Activated CD8-positive, alpha-beta memory T cell treated with anti-CD3 and anti-CD28 coated beads, Interleukin-2, amount 50 U/mL, for 48 hours (primary cell): ENCODE measurements around the gene PLA2G2F.
"Not testable (repeated sequence)": the region's sequence is repeated elsewhere in the genome, so short reads cannot be mapped to it uniquely, and the experiment has no call there.

Source experiments
- DNase-seq: peaks from one replicate; pipeline ENCODE4 v3.0.0-alpha.2; 2020

The PLA2G2F gene

DNA sequence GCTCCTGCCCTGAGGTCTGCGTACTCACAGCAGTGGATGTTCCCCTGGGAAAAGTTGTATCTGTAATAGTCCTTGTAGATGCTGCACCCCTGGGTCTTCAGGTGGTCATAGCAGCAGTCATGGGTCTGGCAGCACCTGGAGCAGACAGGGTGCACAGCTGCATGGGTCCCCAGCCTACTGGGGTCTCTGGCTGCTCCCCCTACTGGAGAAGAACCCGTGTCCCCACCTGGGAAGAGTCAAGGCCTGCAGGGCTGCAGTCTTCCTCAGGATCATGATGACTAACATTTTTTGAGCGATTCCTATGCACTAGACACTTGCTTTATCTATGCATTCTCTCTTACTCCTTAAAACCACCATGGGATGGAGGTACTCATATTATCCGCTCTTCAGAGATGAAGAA, 23.6 kb upstream of the PLA2G2F start:
- no peak for DNase-seq

DNA sequence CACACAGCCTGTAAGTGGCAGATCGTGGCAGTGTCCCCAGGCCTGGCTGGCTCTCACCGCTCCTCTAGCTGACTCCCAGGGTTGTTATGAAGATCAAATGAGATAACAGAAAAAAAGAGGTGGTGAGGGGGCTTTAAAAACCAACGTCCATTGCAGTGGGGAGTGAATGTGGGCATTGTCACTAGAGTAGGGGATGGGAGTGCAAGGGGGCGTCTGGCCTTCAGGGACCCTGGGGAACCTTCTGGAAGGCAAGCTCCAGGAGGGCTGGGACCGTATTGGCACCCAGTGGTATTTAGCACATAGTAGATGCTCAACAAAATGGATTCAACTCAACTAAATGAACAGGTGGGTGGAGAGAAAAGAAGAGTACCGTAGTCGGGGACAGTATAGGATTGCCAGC, 23.2 kb upstream of the PLA2G2F start:
- DNase-seq = no peak

DNA sequence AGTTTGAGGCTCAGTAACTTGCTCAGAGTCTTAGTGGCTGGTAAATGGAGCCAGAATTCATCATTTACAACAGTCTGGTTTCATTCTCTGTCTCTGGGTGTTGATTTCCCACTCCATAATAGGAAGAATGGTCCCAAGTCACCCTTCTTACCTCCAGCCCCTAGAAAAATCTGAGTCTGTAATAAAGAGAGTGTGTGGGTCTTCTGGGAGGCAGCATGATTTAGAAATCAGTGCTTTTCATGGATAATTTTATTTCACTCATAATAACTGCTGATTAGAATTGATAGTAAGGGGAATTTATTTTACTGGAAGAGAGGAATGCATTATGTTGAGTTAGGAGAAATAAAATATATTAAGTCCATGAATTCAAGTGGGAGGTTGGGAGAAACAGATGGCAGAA, 21.9 kb upstream of the PLA2G2F start:
- no peak for DNase-seq

DNA sequence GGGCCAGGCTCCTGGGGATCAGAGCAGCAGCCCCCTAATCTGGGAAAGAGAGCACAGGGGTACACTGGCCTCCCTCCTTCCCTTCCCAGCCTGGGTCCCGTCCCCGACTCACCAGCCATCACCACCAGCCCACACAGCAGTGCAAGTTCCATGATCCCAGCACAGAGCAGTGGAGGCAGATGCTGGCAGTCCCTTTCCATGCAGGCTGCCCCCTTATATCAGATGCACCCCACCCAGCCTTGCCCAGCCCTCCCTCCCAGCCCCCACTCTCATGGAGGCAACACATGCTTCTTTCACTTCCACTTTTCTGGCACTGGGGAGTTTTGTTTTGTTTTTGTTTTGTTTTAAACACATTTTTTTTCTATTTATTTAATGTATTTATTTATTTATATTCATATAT, 19.8 kb upstream of the PLA2G2F start, which contains the start of gene PLA2G2D:
PLA2G2D (minus strand) TSS at position 190 of the 400 bp plus-strand sequence; CDS start at position 152, 38 bp downstream.
- no peak for DNase-seq

GRCh38 chr1:20120796-20121195, 18.3 kb upstream of the PLA2G2F start:
- DNase-seq = no peak

DNA sequence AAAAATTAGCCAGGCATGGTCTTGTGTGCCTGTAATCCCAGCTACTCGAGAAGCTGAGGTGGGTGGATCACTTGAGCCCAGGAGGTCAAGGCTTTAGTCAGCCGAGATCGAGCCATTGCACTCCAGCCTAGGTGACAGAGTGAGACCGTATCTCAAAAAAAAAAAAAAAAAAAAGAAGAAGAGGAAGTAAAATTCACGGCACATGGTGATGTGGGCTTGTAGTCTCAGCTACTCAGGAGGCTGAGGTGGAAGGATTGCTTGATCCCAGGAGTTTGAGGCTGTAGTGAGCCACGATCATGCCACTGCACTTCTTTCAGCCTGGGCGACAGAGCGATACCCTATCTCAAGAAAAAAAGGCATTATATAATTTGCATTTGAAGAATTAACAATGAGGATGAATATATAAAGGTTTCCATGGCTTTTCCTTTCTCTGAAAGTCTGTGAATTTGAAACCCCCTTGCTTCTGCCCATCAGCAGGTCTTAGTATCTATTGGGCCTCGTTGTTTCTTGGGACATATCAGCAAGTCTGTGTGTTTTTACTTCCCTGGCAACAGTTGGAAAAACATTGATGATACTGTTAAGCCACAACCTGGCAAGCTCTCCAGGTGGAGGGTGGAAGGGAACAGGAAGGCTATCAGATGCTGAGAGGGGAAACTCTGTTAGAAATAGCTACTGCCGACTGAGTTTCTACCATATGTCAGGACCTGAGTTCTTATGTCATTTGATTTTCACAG, 15.2 kb upstream of the PLA2G2F start:
- DNase-seq = no peak

- no peak for DNase-seq
Observed at GRCh38 chr1:20124456-20125057, 14.6 kb upstream of the PLA2G2F start.

- DNase-seq = no peak
Observed at GRCh38 chr1:20125100-20125499, 14.0 kb upstream of the PLA2G2F start.

GRCh38 chr1:20126041-20126805, 12.9 kb upstream of the PLA2G2F start:
- no peak for DNase-seq

DNA sequence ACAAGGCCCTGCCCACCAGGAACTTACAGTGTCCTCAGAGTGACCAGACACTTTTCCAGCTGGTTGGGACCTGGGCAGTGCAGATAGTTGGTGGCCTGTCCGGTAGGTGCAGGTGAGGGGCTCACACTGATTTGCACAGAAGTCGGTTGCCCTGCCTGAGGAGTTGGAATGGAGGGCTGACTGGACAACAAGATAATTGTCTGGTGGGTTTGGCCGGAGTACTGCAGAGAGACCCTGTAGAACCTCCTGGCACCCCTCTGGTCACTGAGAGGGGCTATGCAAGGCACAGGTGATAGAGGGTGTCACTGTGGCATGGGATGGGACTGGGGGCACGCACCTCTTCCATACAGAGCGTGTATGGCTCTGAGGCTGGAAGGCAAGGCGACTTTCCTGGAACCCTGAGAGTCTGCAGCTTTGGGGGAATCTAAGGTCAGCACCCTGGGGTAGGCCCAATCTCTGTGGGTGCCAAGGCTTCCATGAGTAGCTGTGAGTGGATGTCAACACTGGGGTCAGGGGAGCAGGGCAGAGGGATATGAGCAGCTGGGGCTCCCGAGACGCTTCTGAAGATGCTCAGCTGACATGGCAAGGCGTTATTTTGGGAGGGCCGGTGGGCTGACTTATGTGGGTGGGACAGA, 12.2 kb upstream of the PLA2G2F start:
- no peak for DNase-seq

GRCh38 chr1:20130518-20130917, 8.6 kb upstream of the PLA2G2F start:
- DNase-seq = not testable (repeated sequence)

DNA sequence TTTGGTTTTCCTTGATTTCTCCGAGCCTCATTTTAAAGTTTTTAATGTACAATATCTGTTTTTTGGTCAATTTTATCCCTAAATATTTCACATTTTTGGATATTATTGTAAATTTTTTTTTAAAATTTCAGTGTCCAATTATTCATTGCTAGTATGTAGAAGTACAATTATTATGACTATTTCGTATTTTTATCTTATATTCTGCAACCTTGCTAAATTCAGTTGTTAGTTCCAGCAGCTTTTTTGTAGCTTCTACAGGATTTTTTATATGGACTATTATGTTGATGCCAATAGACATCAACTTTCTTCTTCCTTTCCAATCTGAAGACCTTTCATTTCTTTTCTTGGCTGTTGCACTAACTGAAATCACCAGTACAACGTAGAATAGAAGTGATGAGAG, 4.1 kb upstream of the PLA2G2F start:
- no peak for DNase-seq

DNA sequence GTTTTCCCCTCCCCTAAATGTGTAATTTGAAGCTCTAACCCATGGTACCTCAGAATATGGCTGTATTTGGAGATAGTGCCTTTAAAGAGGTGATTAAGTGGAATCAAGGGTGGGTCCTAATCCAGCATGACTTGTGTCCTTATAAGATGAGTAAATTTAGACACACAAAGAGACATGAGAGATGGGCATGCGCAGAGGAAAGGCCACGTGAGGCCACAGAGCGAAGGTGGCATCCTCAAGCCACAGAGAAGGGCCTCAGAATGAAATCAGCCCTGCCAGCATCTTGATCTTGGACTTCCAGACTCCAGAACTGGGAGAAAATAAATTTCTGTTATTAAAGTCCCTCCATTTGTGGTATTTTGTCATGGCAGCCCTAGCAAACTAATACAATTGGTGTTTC, 2.9 kb upstream of the PLA2G2F start:
- DNase-seq = no peak

DNA sequence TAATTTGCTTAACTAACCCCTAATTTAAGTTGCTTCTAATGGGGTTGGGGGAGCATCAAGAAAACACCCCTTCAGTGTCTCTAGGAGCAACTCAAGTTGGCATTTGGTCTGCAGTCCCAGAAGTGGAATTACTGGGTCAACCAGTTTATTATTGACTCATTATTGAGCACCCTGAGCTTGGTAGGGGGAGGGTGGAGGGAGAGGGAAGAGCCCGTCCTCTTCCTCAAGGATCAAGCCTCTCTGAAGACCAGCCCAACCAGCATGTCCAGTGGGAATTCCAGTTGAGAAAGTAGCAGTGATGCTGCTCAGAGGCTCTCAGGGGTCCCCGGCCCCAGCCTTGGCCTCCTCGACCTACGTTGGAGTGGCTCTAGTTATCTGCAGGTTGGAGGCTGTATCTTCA, 2.1 kb upstream of the PLA2G2F start:
- DNase-seq = no peak

DNA sequence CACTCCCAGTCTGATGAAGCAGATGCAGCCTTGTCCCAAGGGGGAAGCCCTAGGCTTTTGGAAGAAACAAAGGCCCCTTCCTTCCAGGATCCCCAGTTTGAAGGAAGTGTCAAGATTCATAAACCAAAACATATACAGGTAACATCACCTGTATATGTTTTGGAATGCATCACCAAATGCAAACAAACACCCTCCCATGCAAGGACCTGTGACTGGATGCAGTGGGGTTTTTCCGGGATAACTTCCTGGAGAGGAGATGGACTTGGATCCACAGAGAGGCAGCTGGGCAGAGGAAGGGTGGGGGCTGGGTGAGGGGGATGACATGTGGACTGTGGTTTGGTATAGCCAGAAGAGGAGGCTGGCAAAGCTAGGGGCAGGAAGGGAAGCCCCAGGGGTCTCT, 1.5 kb upstream of the PLA2G2F start:
- no peak for DNase-seq

DNA sequence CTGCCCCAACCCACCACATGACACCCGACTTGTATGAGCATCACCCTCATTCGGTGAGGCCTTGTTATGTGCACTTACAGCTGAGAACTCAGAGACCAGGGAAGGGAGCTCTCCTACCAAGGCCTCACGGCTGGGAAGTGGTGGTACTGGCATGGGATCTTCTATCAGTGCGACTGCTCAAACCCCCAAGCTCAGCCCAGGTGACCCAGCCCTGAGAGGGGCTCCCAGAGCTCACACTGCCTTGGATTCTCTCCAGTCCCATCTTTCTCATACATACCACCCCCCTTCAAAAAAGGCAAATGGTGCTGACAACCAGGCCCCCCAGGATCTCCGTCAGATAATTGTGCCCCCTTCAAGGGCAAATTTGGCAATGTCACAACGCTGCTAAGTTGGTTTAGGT, 777 bp upstream of the PLA2G2F start:
- no peak for DNase-seq

GRCh38 chr1:20139776-20140612, 871 bp downstream of the PLA2G2F start:
- DNase-seq = no peak

DNA sequence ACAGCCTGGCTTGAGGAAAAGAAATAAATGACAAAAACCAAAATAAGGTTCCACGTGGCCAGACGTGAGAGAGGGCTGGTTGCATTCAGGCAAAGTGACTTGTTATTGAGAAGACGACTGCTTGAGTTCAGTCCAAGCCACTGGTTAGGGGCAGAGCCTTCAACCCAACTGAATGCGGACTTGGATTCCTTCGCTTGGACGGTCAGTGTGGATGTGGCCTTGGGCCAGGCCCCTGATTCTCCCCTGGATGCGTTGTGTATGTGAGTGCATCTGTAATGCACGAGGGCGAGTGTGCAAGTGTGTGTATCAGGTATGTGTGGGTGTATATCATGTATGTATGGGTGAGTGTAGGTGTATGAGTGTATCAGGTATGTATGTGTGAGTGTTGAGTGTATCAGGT, 1.9 kb downstream of the PLA2G2F start:
- no peak for DNase-seq

DNA sequence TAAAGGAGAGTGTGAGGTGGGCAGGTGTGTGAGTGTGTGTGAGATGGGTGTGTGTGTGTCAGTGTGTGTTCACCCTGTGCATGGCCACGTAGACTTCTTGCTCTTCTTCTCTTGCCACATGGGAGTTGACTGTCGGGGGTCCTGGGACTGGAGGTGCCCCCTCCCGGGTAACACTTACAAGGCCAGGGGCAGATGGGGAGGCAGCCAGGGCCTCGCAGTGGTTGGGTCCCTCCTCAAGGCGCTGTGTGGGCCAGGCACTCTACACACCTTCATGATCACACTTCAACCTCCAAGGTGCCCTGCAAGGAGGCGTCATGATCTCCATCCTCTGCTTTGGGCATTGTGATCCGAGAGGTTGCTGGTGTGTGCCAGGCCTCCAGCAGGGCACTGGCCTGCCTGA, 2.3 kb downstream of the PLA2G2F start:
- no peak for DNase-seq

- DNase-seq = no peak
Observed at GRCh38 chr1:20142001-20142710, 3.0 kb downstream of the PLA2G2F start.

DNA sequence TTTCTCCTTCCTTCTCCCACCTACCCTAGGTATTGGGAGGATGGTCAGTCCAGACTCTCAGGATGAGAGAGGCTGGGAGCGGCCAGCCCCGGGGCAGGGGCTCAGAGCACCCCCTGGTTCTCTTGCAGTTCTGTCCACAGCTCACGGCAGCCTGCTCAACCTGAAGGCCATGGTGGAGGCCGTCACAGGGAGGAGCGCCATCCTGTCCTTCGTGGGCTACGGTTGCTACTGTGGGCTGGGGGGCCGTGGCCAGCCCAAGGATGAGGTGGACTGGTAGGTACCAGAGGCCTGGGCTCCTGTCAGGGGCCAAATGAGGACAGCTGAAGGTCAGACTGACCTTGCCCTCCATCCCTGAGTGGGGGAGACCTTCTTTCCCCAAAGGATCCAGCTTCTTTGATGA, 4.2 kb downstream of the PLA2G2F start:
- DNase-seq = no peak
